HCT116 (cell line): ENCODE measurements around the gene VRK3. TPM values are rescaled to one million over a fixed set of nuclear protein-coding genes. Genes with fewer than 3 reads are reported as not detected.

ENCODE experiments used
- ATAC-seq: fragments of 200-7000 bp; cut with Tn5 transposase; 2 replicates; pipeline ENCODE4 v1.9.1; 2020; ENCODE audit warnings: mild to moderate bottlenecking, moderate library complexity
- BruUV-seq: library from RNA; stranded (reverse); fragments of 400-500 nt; replicated peaks from 2 replicates; lab custom pipeline; 2021; lab: Mats Ljungman, UMichigan
- CTCF ChIA-PET: fragments of 300-600 bp; sonication (Branson Sonifier 250); formaldehyde crosslinking; loops from one replicate; lab custom pipeline; 2021; ENCODE audit warnings: antibody characterized with exemption; lab: Charles Lee
- POLR2A ChIA-PET: fragments of 300-600, 350-600 bp; sonication (Branson Sonifier 250); formaldehyde crosslinking; loops from one replicate; lab custom pipeline; 2021; ENCODE audit warnings: antibody characterized with exemption; lab: Charles Lee
- RAD21 ChIA-PET, 2 experiments: fragments of 300-600 bp; sonication (Branson Sonifier 250); formaldehyde crosslinking; loops; one replicate each; lab custom pipeline; 2023; ENCODE audit warnings: low total read pairs in 2 of 2; ENCODE audit not compliant: uncharacterized antibody in 2 of 2, unreplicated experiment in 2 of 2, low non-redundant PET in 1 of 2; lab: Charles Lee
- DNase-seq: peaks from one replicate; pipeline ENCODE4 v3.0.0-alpha.2; 2010; ENCODE audit warnings: low read depth, low spot score
- H2AFZ ChIP-seq: fragments of 200-600 bp; shearing (Covaris generic), sonication (generic); 2 replicates; pipeline ENCODE4 v1.6.1; 2017; ENCODE audit warnings: low read depth, mixed run types, mixed read lengths, antibody characterized with exemption, low read length; ENCODE audit not compliant: poor library complexity, severe bottlenecking
- H3K27ac ChIP-seq: 2 replicates; pipeline ENCODE4 v1.5.1; 2012; ENCODE audit warnings: low read depth, low read length
- H3K27me3 ChIP-seq: fragments of 200-600 bp; sonication (generic); 2 replicates; pipeline ENCODE4 v1.6.1; 2016; ENCODE audit warnings: mixed run types, low read length, mixed read lengths; ENCODE audit not compliant: insufficient read depth
- H3K36me3 ChIP-seq, 2 experiments: fragments of 200-500 bp in 1 of 2; fragments of 200-600 bp in 1 of 2; sonication (Bioruptor generic) in 1 of 2; sonication (generic) in 1 of 2; 2 replicates each; pipeline versions ENCODE4 v1.5.1 to v1.6.1; 2014 to 2016; ENCODE audit warnings: low read length in 2 of 2, inconsistent platforms in 1 of 2, mixed read lengths in 1 of 2, mixed run types in 1 of 2; ENCODE audit not compliant: insufficient read depth in 2 of 2, control insufficient read depth in 1 of 2
- H3K4me1 ChIP-seq, 2 experiments: fragments of 200-600 bp in 1 of 2; sonication (generic) in 1 of 2; 2 replicates each; pipeline versions ENCODE4 v1.5.1 to v1.6.1; 2012 to 2017; ENCODE audit warnings: low read length in 2 of 2, inconsistent platforms in 1 of 2, mild to moderate bottlenecking in 1 of 2, mixed read lengths in 1 of 2, mixed run types in 1 of 2, moderate library complexity in 1 of 2; ENCODE audit not compliant: insufficient read depth in 2 of 2, control insufficient read depth in 1 of 2
- H3K4me2 ChIP-seq: fragments of 200-600 bp; sonication (generic); 2 replicates; pipeline ENCODE4 v1.6.1; 2017; ENCODE audit warnings: mixed run types, low read length, mixed read lengths
- H3K4me3 ChIP-seq, 2 experiments: fragments of 200-600 bp in 1 of 2; sonication (generic) in 1 of 2; replicated peaks in 1 of 2; 2 replicates each; pipeline ENCODE4 v1.5.1; 2011 to 2016; ENCODE audit warnings: low read length in 2 of 2, control low read depth in 1 of 2, low read depth in 1 of 2, mild to moderate bottlenecking in 1 of 2, mixed read lengths in 1 of 2, mixed run types in 1 of 2
- H3K79me2 ChIP-seq: fragments of 200-600 bp; sonication (generic); 2 replicates; pipeline ENCODE4 v1.6.1; 2017; ENCODE audit warnings: mild to moderate bottlenecking, mixed run types, low read length, moderate library complexity, mixed read lengths; ENCODE audit not compliant: insufficient read depth
- H3K9ac ChIP-seq: fragments of 200-600 bp; sonication (generic); 2 replicates; pipeline ENCODE4 v1.6.1; 2016; ENCODE audit warnings: low read length, mixed read lengths
- H3K9me2 ChIP-seq: fragments of 200-600 bp; sonication (generic), shearing (Covaris generic); 2 replicates; pipeline ENCODE4 v1.6.1; 2017; ENCODE audit warnings: mixed run types, mild to moderate bottlenecking, moderate library complexity; ENCODE audit not compliant: insufficient read depth
- H3K9me3 ChIP-seq, 2 experiments: fragments of 200-500 bp in 1 of 2; fragments of 200-600 bp in 1 of 2; sonication (Bioruptor generic) in 1 of 2; sonication (generic) in 1 of 2; 2 replicates each; pipeline ENCODE4 v1.6.1; 2014 to 2017; ENCODE audit warnings: low read length in 2 of 2, mixed read lengths in 2 of 2, inconsistent platforms in 1 of 2, low read depth in 1 of 2, mild to moderate bottlenecking in 1 of 2, mixed run types in 1 of 2, moderate library complexity in 1 of 2; ENCODE audit not compliant: control insufficient read depth in 1 of 2, insufficient read depth in 1 of 2
- H4K20me1 ChIP-seq: fragments of 200-600 bp; sonication (generic), shearing (Covaris generic); 2 replicates; pipeline ENCODE4 v1.6.1; 2017; ENCODE audit warnings: mixed run types, mild to moderate bottlenecking, moderate library complexity; ENCODE audit not compliant: insufficient read depth
- CBX3 ChIP-seq: IDR thresholded peaks from 2 replicates; pipeline ENCODE4 v1.6.1; 2012; ENCODE audit warnings: low read depth
- CEBPB ChIP-seq: IDR thresholded peaks from 2 replicates; pipeline ENCODE4 v1.6.1; 2012; ENCODE audit warnings: low read depth
- EGR1 ChIP-seq: IDR thresholded peaks from 2 replicates; pipeline ENCODE4 v1.6.1; 2012; ENCODE audit warnings: low read depth
- ELF1 ChIP-seq: IDR thresholded peaks from 2 replicates; pipeline ENCODE4 v1.6.1; 2012; ENCODE audit warnings: low read depth, borderline replicate concordance
- EZH2 ChIP-seq: fragments of 200-600 bp; sonication (generic); IDR thresholded peaks from 2 replicates; pipeline ENCODE4 v1.6.1; 2017; ENCODE audit warnings: antibody characterized with exemption, mixed run types
- FOSL1 ChIP-seq: IDR thresholded peaks from 2 replicates; pipeline ENCODE4 v1.6.1; 2012; ENCODE audit warnings: low read depth
- JUND ChIP-seq: IDR thresholded peaks from 2 replicates; pipeline ENCODE4 v1.6.1; 2012
- MAX ChIP-seq: IDR thresholded peaks from 2 replicates; pipeline ENCODE4 v1.6.1; 2012
- POLR2A ChIP-seq: IDR thresholded peaks from 2 replicates; pipeline ENCODE4 v1.7.0; 2011; ENCODE audit warnings: borderline replicate concordance; ENCODE audit not compliant: insufficient read depth, insufficient read length; ENCODE audit errors: extremely low read depth
- POLR2AphosphoS5 ChIP-seq: IDR thresholded peaks from 2 replicates; pipeline ENCODE4 v1.6.1; 2011; ENCODE audit warnings: mild to moderate bottlenecking, low read depth, low read length, moderate library complexity
- RAD21 ChIP-seq: IDR thresholded peaks from 2 replicates; pipeline ENCODE4 v1.6.1; 2012; ENCODE audit warnings: low read depth, mild to moderate bottlenecking
- SIN3A ChIP-seq: IDR thresholded peaks from 2 replicates; pipeline ENCODE4 v1.6.1; 2012; ENCODE audit warnings: low read depth
- SP1 ChIP-seq: IDR thresholded peaks from 2 replicates; pipeline ENCODE4 v1.6.1; 2012; ENCODE audit warnings: low read depth
- SRF ChIP-seq: IDR thresholded peaks from 2 replicates; pipeline ENCODE4 v1.6.1; 2012; ENCODE audit warnings: low read depth
- TCF7L2 ChIP-seq: IDR thresholded peaks from 2 replicates; pipeline ENCODE4 v1.7.0; 2011; ENCODE audit warnings: borderline replicate concordance, inconsistent platforms; ENCODE audit not compliant: insufficient read depth, insufficient read length; ENCODE audit errors: extremely low read depth
- YY1 ChIP-seq: IDR thresholded peaks from 2 replicates; pipeline ENCODE4 v1.6.1; 2011; ENCODE audit warnings: low read length, low read depth, moderate library complexity, mild to moderate bottlenecking; ENCODE audit not compliant: insufficient replicate concordance; ENCODE audit errors: extremely low read depth
- ZFX ChIP-seq: fragments of 450-650 bp; IDR thresholded peaks from 2 replicates; pipeline ENCODE4 v1.6.1; 2017
- ZNF274 ChIP-seq: fragments of 200-500 bp; sonication (Bioruptor generic); IDR thresholded peaks from 2 replicates; pipeline ENCODE4 v1.6.1; 2014; ENCODE audit warnings: mild to moderate bottlenecking, low read depth, low read length, inconsistent platforms
- intact Hi-C: fragments of 100-400 bp; cut with micrococcal nuclease; formaldehyde crosslinking; loops from 2 replicates; pipeline ENCODE4 v1.10.0; 2022
- total RNA-seq: library from RNA; stranded (reverse); gene quantifications from one replicate; pipeline ENCODE4 v1.2.1, GENCODE V29; 2021; ENCODE audit not compliant: unreplicated experiment
- TF ChIP-seq, protein P1 (sequence below): IDR thresholded peaks from 2 replicates; pipeline ENCODE4 v1.6.1; 2012
- TF ChIP-seq, protein P2 (sequence below): IDR thresholded peaks from 2 replicates; pipeline ENCODE4 v1.6.1; 2011; ENCODE audit warnings: mild to moderate bottlenecking, low read length, moderate library complexity; ENCODE audit not compliant: insufficient replicate concordance; ENCODE audit errors: extremely low read depth
- TF ChIP-seq, protein P3 (sequence below): IDR thresholded peaks from 2 replicates; pipeline ENCODE4 v1.6.1; 2012; ENCODE audit warnings: low read depth

VRK3 gene
- total RNA-seq, 1 experiment from 2014 or later = 44.0 TPM

- H3K9ac ChIP-seq = peak within 1 kb of the TSS; percentile 82
- peak within 1 kb of the TSS; percentile 58 to 97 for H3K4me3 ChIP-seq
- POLR2A ChIA-PET = interaction anchor here (0.8 to 1.8 kb wide), 11 partner anchors 11 to 253 kb away, joined by 3 to 12 read pairs (median 4); partner anchors contain the start of gene AKT1S1
- peaks cover 58% of the 10 kb centered on the region for H3K79me2 ChIP-seq
- H3K9me3 ChIP-seq = no peaks in the 10 kb centered on the region
- BruUV-seq = TSS peak; percentile 83
- peak; percentile 49 for ATAC-seq
- peak within 1 kb of the TSS; percentile 99 for H3K27ac ChIP-seq
- CTCF ChIA-PET = interaction anchor here (0.8 to 1.6 kb wide), 3 partner anchors 9 to 207 kb away, joined by 3 to 7 read pairs (median 4); no protein-coding TSS in a partner anchor
- peaks cover 6 to 34% of the 10 kb centered on the region in 2 experiments; a peak in 3 of 4 replicates for H3K36me3 ChIP-seq
- no peak within 1 kb of the TSS for H2AFZ ChIP-seq
- TF ChIP-seq MAX (peak; percentile 96), SIN3A (peak; percentile 64), CEBPB (no peak), EZH2 (no peak), ELF1 (no peak), CBX3 (no peak), YY1 (no peak), FOSL1 (no peak), POLR2A (peak; percentile 86), SP1 (peak; percentile 19; the same call in 1 of the 2 replicates), EGR1 (no peak), SRF (no peak), TCF7L2 (no peak), POLR2AphosphoS5 (peak; percentile 86), ZFX (peak; percentile 64; the same call in 1 of the 2 replicates), RAD21 (no peak), ZNF274 (no peak), JUND (no peak)
- TF ChIP-seq, protein P1, sequence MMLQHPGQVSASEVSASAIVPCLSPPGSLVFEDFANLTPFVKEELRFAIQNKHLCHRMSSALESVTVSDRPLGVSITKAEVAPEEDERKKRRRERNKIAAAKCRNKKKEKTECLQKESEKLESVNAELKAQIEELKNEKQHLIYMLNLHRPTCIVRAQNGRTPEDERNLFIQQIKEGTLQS = no peak
- TF ChIP-seq, protein P2, sequence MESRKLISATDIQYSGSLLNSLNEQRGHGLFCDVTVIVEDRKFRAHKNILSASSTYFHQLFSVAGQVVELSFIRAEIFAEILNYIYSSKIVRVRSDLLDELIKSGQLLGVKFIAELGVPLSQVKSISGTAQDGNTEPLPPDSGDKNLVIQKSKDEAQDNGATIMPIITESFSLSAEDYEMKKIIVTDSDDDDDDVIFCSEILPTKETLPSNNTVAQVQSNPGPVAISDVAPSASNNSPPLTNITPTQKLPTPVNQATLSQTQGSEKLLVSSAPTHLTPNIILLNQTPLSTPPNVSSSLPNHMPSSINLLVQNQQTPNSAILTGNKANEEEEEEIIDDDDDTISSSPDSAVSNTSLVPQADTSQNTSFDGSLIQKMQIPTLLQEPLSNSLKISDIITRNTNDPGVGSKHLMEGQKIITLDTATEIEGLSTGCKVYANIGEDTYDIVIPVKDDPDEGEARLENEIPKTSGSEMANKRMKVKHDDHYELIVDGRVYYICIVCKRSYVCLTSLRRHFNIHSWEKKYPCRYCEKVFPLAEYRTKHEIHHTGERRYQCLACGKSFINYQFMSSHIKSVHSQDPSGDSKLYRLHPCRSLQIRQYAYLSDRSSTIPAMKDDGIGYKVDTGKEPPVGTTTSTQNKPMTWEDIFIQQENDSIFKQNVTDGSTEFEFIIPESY = no peak
- TF ChIP-seq, protein P3, sequence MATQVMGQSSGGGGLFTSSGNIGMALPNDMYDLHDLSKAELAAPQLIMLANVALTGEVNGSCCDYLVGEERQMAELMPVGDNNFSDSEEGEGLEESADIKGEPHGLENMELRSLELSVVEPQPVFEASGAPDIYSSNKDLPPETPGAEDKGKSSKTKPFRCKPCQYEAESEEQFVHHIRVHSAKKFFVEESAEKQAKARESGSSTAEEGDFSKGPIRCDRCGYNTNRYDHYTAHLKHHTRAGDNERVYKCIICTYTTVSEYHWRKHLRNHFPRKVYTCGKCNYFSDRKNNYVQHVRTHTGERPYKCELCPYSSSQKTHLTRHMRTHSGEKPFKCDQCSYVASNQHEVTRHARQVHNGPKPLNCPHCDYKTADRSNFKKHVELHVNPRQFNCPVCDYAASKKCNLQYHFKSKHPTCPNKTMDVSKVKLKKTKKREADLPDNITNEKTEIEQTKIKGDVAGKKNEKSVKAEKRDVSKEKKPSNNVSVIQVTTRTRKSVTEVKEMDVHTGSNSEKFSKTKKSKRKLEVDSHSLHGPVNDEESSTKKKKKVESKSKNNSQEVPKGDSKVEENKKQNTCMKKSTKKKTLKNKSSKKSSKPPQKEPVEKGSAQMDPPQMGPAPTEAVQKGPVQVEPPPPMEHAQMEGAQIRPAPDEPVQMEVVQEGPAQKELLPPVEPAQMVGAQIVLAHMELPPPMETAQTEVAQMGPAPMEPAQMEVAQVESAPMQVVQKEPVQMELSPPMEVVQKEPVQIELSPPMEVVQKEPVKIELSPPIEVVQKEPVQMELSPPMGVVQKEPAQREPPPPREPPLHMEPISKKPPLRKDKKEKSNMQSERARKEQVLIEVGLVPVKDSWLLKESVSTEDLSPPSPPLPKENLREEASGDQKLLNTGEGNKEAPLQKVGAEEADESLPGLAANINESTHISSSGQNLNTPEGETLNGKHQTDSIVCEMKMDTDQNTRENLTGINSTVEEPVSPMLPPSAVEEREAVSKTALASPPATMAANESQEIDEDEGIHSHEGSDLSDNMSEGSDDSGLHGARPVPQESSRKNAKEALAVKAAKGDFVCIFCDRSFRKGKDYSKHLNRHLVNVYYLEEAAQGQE = no peak
- TF ChIP-seq, all 23 proteins: peak for 6
- H3K9me2 ChIP-seq = no peaks in the 10 kb centered on the region
- H3K27me3 ChIP-seq = no peaks in the 10 kb centered on the region
- RAD21 ChIA-PET = interaction anchor here in 1 of 2 experiments (1.1 kb wide), 1 partner anchor 64 kb away, joined by 4 read pairs; no protein-coding TSS in a partner anchor
- no peaks in the 10 kb centered on the region for H4K20me1 ChIP-seq
- peaks cover 11 to 29% of the 10 kb centered on the region in 2 experiments; a peak in 3 of 4 replicates for H3K4me1 ChIP-seq
- DNase-seq = peak; percentile 59
- intact Hi-C loops = no loop called here
- H3K4me2 ChIP-seq = peak within 1 kb of the TSS; percentile 100
These were observed 96.0 kb downstream of the VRK3 start, which contains the start of the genes ATF5 and NUP62 for GRCh38 chr19:49929121-49929610. ATF5 (plus strand) TSS chr19:49929205; CDS start chr19:49930851, 1,646 bp downstream. NUP62 (minus strand) TSS chr19:49929504; CDS start chr19:49909807, 19,697 bp downstream.
